Measurements from ENCODE around the gene PAAF1.

DNA sequence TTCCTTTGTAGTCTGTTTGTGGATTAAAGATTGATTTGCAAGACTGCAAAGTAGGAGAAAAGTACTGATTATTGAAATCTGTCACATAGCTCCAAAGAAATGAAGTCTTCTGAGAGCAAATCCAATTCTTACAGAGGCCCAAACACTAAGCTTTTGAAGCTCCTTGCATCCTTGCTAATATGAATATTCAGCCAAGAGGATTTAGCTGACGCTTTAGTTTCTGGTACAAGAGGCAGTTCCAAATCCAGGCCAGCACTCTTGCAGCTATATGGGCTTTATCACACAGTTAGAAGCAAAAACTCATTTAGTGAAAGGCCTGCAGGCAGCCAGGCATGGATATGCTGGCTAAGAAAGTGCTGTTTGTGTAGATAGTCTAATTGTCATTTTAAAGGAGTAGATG, 12.7 kb downstream of the PAAF1 start:
- TF ChIP-seq ZNF609 (CRISPR knock-in tag; IDR thresholded peaks at IDR 0.05; ENCODE audit: borderline replicate concordance), result no peak
- TF ChIP-seq IRF1 (CRISPR knock-in tag; IDR thresholded peaks at IDR 0.05; ENCODE audit: low read depth), result no peak
- no peak for TF ChIP-seq ZNF281 (CRISPR knock-in tag; IDR thresholded peaks at IDR 0.05; ENCODE audit: borderline replicate concordance)
- TF ChIP-seq MYC (CRISPR knock-in tag; IDR thresholded peaks at IDR 0.05; ENCODE audit: borderline replicate concordance), result no peak
- no peak for TF ChIP-seq POLR2A (IDR thresholded peaks at IDR 0.05; ENCODE audit: insufficient read depth in 1 of 2, low read depth in 2 of 2, low read length in 2 of 2)
- TF ChIP-seq TAF1 (CRISPR knock-in tag; IDR thresholded peaks at IDR 0.05), result no peak
- no peak for TF ChIP-seq MAX (IDR thresholded peaks at IDR 0.05)
- TF ChIP-seq JUND (CRISPR knock-in tag; IDR thresholded peaks at IDR 0.05), result no peak
- no peak for TF ChIP-seq CBX5 (CRISPR knock-in tag; IDR thresholded peaks at IDR 0.05; ENCODE audit: borderline replicate concordance)
- no peak for TF ChIP-seq HNRNPUL1 (IDR thresholded peaks at IDR 0.05; ENCODE audit: low read depth, low read length)
- no peak for TF ChIP-seq ZNF143 (CRISPR knock-in tag; IDR thresholded peaks at IDR 0.05)
- no peak for TF ChIP-seq XRCC5 (optimal IDR thresholded peaks at IDR 0.05; ENCODE audit: low read length)
